ENCODE results near the gene HSD17B1. TPM values are rescaled to one million over a fixed set of nuclear protein-coding genes. Genes with fewer than 3 reads are reported as not detected.
A peak's percentile ranks its signal among the peaks of the same experiment; 100 is the strongest.

The HSD17B1 gene
- total and polyA plus RNA-seq, 2 of the 13 experiments (the other 11 are each of a cell fraction or from before 2014, with no cell fraction given), result 0.54 to 0.93 TPM

DNA sequence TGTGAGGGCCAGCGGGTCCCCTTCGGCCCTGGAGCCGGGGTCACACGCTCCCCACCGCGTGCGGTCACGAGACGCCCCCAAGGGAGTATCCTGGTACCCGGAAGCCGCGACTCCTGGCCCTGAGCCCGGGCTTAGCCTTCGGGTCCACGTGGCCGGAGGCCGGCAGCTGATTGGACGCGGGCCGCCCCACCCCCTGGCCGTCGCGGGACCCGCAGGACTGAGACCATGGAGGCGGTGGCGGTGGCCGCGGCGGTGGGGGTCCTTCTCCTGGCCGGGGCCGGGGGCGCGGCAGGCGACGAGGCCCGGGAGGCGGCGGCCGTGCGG lies 16.7 kb upstream of the HSD17B1 start, which contains the start of gene NAGLU (continued):
- TF ChIP-seq ZNF407 (CRISPR knock-in tag; IDR thresholded peaks at IDR 0.05; ENCODE audit: not compliant biosample characterization) (peak; percentile 5), ZNF841 (CRISPR knock-in tag; IDR thresholded peaks at IDR 0.05; ENCODE audit: borderline replicate concordance) (0 out of 2 replicates have a peak, but pooled peaks have one; percentile 48), ARHGAP35 (CRISPR knock-in tag; IDR thresholded peaks at IDR 0.05; ENCODE audit: borderline replicate concordance) (peak; percentile 89; the same call in 1 of the 2 replicates), ZNF282 (IDR thresholded peaks at IDR 0.05; ENCODE audit: partially characterized antibody) (no peak), RBFOX2 (IDR thresholded peaks at IDR 0.05; ENCODE audit: low read depth, low read length) (peak; percentile 97), KDM6A (CRISPR knock-in tag; IDR thresholded peaks at IDR 0.05; ENCODE audit: low read depth) (no peak), RNF219 (CRISPR knock-in tag; IDR thresholded peaks at IDR 0.05) (no peak), GATAD1 (CRISPR knock-in tag; IDR thresholded peaks at IDR 0.05) (no peak)
- TF ChIP-seq, protein P1, sequence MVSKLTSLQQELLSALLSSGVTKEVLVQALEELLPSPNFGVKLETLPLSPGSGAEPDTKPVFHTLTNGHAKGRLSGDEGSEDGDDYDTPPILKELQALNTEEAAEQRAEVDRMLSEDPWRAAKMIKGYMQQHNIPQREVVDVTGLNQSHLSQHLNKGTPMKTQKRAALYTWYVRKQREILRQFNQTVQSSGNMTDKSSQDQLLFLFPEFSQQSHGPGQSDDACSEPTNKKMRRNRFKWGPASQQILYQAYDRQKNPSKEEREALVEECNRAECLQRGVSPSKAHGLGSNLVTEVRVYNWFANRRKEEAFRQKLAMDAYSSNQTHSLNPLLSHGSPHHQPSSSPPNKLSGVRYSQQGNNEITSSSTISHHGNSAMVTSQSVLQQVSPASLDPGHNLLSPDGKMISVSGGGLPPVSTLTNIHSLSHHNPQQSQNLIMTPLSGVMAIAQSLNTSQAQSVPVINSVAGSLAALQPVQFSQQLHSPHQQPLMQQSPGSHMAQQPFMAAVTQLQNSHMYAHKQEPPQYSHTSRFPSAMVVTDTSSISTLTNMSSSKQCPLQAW (CRISPR knock-in tag; IDR thresholded peaks at IDR 0.05), result no peak
- TF ChIP-seq, protein P2, sequence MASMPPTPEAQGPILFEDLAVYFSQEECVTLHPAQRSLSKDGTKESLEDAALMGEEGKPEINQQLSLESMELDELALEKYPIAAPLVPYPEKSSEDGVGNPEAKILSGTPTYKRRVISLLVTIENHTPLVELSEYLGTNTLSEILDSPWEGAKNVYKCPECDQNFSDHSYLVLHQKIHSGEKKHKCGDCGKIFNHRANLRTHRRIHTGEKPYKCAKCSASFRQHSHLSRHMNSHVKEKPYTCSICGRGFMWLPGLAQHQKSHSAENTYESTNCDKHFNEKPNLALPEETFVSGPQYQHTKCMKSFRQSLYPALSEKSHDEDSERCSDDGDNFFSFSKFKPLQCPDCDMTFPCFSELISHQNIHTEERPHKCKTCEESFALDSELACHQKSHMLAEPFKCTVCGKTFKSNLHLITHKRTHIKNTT (CRISPR knock-in tag; IDR thresholded peaks at IDR 0.05), result no peak
- TF ChIP-seq, protein P3, sequence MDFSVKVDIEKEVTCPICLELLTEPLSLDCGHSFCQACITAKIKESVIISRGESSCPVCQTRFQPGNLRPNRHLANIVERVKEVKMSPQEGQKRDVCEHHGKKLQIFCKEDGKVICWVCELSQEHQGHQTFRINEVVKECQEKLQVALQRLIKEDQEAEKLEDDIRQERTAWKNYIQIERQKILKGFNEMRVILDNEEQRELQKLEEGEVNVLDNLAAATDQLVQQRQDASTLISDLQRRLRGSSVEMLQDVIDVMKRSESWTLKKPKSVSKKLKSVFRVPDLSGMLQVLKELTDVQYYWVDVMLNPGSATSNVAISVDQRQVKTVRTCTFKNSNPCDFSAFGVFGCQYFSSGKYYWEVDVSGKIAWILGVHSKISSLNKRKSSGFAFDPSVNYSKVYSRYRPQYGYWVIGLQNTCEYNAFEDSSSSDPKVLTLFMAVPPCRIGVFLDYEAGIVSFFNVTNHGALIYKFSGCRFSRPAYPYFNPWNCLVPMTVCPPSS (IDR thresholded peaks at IDR 0.05), result no peak
- TF ChIP-seq, protein P4, sequence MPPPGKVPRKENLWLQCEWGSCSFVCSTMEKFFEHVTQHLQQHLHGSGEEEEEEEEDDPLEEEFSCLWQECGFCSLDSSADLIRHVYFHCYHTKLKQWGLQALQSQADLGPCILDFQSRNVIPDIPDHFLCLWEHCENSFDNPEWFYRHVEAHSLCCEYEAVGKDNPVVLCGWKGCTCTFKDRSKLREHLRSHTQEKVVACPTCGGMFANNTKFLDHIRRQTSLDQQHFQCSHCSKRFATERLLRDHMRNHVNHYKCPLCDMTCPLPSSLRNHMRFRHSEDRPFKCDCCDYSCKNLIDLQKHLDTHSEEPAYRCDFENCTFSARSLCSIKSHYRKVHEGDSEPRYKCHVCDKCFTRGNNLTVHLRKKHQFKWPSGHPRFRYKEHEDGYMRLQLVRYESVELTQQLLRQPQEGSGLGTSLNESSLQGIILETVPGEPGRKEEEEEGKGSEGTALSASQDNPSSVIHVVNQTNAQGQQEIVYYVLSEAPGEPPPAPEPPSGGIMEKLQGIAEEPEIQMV (CRISPR knock-in tag; IDR thresholded peaks at IDR 0.05; ENCODE audit: low read depth), result no peak; the same call in 1 of the 2 replicates
- TF ChIP-seq, protein P5, sequence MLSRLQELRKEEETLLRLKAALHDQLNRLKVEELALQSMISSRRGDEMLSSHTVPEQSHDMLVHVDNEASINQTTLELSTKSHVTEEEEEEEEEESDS (CRISPR knock-in tag; IDR thresholded peaks at IDR 0.05; ENCODE audit: borderline replicate concordance), result no peak
